Fibroblast of pulmonary artery (primary cell): ENCODE measurements around the gene NBEA.

Source experiments
- DNase-seq: peaks from one replicate; pipeline ENCODE4 v3.0.0-alpha.2; 2010; ENCODE audit warnings: low read depth
- H3K4me3 ChIP-seq: replicated peaks from 2 replicates; pipeline ENCODE4 v1.5.1; 2011; ENCODE audit warnings: low read depth, mild to moderate bottlenecking, control low read depth, low read length, moderate library complexity
- CTCF ChIP-seq: IDR thresholded peaks from 2 replicates; pipeline ENCODE4 v1.5.1; 2011; ENCODE audit warnings: mild to moderate bottlenecking, control low read depth, low read length, inconsistent platforms; ENCODE audit errors: missing control alignments

NBEA gene

GRCh38 chr13:35146686-35147085, 204.6 kb downstream of the NBEA start:
- H3K4me3 ChIP-seq, result no peak overlapping the region
- no peak for DNase-seq
- no peak for TF ChIP-seq CTCF

GRCh38 chr13:35157143-35157755, 215.2 kb downstream of the NBEA start:
- peak; percentile 75 for TF ChIP-seq CTCF
- no peak overlapping the region for H3K4me3 ChIP-seq
- DNase-seq, result peak; percentile 81

GRCh38 chr13:35159041-35159440, 217.0 kb downstream of the NBEA start:
- no peak for TF ChIP-seq CTCF

GRCh38 chr13:35160896-35161295, 218.8 kb downstream of the NBEA start:
- no peak for DNase-seq
- no peak for TF ChIP-seq CTCF
- no peak overlapping the region for H3K4me3 ChIP-seq

More at GRCh38 chr13:35159041-35159440, 217.0 kb downstream of the NBEA start:
- DNase-seq, result no peak
- H3K4me3 ChIP-seq, result no peak overlapping the region

GRCh38 chr13:35162420-35162819, 220.3 kb downstream of the NBEA start:
- DNase-seq, result no peak
- no peak overlapping the region for H3K4me3 ChIP-seq
- no peak for TF ChIP-seq CTCF

- TF ChIP-seq CTCF, result no peak
- no peak for DNase-seq
- H3K4me3 ChIP-seq, result no peak overlapping the region
Observed at GRCh38 chr13:35163674-35164073, 221.6 kb downstream of the NBEA start.

GRCh38 chr13:35164324-35164932, 222.4 kb downstream of the NBEA start:
- peak; percentile 65 for DNase-seq
- TF ChIP-seq CTCF, result peak; percentile 56
- H3K4me3 ChIP-seq, result no peak overlapping the region
